ENCODE measurements around the gene PRKN.
"Not testable (repeated sequence)": the region's sequence is repeated elsewhere in the genome, so short reads cannot be mapped to it uniquely, and the experiment has no call there.

The PRKN gene

DNA sequence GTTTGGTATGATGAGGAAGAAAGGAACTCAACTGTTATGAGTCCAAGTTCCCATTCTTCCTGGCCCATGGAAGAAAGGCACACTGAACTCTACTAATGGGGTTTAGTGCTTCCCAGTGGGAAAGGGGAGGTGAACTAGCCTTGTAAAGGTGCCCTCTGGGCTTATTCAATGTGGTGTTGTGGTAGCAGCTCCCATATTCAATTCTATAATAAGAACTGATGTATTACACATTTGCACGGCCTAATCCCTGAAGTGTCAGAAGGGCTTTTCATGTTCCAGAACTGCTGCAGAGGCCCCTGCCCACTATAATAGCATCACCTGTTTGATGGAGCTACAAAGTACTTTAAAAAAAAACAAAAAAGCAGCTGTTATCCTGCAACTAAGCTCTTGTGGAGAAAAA, 17.1 kb downstream of the PRKN start:
- DNase-seq: no peak

DNA sequence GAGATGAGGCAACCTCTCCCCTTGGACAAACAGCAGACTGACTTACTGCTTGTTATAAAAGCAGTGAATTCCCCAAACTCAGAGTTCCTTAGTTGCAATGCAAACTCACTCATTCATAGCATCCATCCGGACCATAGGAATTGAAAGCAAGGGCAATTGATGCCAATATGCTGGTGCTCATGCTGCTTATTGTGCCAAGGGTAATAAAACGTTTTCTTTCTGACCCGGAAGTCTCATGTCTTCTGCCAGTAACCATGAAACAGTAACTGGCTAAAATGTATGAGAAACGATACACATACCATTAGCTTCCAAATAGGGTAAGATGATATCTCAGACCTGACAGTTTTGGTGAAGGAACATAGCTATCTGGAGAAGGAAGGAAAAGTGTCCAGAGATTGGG, 18.1 kb downstream of the PRKN start:
- DNase-seq: no peak

DNA sequence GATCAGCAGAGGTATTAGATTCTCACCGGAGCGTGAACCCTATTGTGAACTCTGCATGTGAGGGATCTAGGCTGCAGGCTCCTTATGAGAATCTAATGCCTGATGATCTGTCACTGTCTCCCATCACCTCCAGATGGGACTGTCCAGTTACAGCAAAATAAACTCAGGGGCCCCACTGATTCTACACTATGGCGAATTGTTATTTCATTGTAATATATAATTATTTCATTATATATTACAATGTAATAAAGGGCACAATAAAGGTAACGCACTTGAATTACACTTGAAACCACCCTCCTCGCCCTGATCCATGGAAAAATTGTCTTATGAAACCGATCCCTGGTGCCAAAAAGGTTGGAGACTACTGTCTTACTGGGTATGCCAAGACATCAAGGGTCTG, 18.6 kb downstream of the PRKN start:
- DNase-seq: peak in 1 of 2 experiments; percentile 6

DNA sequence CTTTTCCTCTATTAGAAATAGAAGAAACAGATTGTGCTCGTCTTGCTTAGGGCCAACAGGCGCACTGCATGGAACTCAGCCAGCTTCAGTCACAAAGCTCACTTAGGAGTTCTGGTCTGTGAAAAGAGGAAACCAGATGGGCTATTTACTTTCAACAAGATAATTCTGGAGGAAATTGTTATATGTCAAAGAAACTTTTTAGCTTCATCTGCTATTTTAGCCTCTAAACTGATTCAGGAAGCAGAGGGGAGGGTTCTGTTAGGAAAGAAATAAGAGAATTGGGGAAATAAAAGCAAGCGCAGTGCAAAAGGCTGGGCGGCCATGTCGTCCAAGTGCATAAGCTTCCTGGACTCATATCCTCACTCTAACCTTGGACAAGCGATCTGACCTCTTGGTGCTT, 21.3 kb downstream of the PRKN start:
- peak; percentile 45 to 85 for DNase-seq

DNA sequence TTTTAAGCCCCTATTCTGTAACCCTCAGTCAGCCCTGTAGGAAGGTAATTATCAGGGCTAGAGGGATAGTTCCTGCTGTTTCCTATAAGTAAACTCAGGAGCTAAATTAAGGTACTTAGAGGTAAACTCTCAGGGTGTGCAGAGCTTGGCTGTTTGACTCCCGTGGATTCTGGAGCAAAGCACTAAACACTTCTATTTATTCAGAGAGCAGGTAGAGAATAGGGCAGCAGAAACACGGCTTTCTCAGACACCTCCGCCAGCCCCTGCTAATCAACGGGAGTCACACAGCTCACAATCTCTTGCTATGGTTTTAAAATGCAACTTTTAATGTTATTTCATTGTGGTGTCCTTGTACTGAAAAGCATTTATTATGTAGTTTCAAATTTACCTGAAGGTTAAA, 21.8 kb downstream of the PRKN start:
- peak in 1 of 2 experiments; percentile 35 for DNase-seq

DNA sequence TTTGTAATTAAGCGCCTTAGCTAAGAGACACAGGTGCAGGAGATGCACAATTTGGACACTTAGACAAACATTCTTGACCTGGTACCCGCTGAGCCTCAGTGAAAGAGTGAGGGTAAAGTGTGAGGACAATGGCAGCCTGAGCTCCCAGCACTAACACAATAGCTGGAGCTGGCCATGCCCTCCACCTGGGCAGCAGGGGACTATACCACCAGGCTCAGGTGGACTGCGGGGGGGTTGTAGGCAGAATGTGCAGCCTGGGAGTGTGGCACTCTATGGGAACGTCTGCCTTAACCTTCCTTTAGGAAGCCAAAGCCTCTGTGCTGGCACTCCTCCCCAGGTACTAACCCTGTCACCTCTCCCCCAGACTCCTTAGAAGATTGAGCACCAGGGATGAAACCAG, 23.6 kb downstream of the PRKN start:
- DNase-seq: no peak

DNA sequence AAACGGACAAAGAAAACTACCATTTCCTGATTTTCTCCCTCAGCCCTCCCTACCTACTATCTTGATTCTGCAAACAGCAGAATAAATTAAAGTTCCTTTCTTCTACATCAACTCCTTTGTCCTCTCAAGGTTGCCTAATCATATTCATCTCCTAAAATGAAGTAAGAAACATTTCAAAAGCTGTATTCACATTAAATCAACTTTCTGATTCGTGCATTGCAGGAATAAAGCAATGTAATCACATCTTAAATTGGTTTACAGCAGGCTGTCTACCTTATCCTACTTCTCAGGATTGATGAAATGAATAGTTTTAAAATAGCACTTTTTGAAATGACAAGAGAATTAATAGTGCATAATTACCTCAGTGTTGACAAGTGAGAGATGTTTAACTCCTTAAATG, 25.1 kb downstream of the PRKN start:
- no peak for DNase-seq

DNA sequence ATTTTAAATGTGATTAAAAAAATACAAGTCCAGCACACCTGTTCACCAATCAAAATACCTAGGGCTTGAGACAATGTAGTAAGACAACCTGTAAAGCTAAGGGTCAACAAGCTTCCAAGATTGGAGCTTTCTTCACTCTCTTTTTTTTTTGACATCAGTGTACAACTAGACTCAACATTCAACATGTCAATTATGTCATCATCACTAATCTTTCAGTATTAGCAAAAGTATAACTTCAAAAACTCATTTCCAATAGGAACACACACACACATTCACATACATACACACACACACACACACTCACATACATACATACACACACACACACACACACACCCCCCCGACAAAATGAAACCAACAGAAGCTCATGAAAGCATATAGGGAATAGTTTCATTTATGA, 26.0 kb downstream of the PRKN start:
- no peak for DNase-seq

DNA sequence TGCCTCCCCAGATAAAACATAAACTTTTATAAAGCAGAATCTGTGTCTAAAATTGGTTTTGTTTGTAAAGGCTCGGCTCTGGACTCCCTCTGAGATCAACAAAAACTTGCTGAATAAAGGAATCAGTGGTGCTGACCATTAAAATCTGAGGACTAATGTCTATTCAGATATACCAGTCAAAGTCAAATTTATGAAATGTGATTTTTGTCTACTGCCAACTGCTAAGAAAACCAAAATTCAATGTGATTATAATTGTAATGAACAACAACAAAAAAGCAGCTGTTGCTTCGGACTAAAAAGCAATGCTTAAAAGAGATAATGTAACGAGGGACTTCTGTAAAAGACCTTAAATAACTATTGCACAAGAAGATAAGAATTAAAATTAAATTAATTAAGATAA, 26.6 kb downstream of the PRKN start:
- no peak for DNase-seq

DNA sequence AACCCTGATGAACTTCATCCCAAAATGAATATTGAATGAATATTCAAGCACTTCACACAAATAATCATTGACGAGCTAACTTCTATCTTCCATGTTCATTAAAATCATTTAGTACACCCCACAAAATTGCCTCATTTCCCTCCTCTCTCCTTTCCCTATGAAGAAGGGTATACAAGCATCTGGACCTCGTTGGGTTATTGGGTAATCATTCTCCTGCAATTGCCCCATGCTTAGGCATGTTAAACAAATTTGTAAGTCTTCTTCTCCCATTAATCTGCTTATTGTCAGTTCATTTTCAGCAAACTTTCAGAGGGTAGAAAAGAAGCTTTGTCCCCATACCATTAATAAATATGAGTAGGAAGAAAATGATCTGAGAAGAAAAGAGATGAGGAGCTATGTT, 27.6 kb downstream of the PRKN start:
- no peak for DNase-seq

DNA sequence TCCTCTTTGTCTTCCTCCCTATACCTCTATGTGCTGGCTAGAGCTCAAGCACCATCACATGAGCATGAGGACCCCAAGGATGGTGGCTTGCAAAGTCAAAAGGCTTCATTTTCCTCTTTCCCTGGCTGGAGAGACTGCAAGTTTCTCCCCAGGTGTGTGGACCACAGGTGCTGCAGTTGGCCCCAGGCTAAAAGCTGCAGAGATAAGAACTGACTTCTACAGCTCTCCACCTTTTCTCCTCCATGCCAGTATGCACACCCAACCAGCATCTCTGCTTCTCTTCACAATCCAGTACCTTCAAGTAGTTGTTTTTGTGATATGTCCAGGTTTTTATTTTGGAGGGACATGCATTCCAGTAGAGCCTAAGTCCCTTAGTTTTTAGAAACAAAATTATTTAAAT, 29.1 kb downstream of the PRKN start:
- DNase-seq: no peak

DNA sequence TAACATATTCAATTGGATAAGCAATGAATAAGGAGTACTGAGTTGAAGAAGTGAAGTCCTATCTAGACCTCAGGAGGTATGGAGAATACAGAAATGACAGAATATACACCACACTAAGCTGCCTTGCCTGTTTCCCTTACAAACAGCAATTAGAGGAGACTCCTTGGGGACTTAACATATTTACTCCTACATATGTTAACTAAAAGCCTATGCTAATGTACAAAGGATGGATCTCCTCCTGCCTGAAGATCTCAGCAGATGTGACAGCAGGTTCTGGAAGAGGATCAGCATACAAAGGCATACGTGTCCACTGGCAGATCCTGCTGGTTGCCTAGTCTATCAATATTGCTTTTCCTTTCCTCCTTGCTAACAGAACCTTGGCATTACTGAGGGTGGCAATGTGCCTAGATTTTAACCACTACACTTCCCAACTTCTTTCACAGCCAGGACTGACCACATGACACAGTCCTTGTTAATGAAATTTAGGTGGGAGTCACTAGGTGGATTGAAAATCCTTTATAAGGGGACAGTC, 29.6 kb downstream of the PRKN start:
- peak in 1 of 2 experiments; percentile 42 for DNase-seq

DNA sequence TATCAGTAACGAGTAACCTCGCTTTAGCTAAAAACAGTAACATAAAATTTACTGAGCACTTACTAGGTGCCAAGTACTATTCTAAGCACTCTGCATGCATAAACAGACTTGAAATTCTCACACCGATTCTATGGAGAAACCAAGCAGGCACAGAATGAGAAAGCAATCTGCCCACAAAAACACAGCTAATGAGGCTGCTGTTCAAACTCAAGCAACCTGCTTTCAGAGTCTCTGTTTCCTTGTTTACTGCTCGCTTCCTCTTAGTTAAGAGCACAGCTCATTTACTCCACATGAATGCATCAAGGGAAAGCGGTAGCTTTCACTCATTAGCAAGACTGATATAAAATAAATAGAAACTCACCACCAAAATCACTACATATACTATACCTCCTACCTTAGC, 37.4 kb downstream of the PRKN start:
- DNase-seq: no peak

DNA sequence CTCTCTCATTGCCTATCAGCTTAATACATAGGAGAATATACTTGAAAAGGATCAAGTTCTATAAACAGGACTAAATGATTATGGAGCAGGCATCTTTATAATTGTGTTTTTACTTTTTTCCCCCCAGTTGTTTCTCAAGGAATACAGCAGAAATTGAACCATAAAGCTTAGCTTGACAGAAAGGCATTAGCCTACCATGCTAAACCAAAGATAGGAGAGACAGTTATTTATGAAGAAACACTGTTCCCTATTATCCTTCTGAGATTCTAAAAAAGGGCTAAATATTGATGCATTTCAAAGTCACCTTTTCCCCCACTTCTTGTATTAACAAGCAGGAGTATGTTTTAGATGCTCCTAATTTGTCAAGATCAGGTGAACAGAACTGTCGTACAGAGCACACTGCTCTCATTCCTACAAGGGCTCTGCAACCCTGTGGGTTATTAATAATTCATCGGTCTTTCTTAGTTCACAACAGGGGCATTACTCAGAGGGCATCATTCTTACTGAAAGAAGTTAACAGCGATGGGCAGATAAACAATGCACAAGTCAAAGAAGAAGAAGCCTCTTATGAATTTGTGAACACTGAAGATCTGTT, 38.7 kb downstream of the PRKN start:
- no peak for DNase-seq

DNA sequence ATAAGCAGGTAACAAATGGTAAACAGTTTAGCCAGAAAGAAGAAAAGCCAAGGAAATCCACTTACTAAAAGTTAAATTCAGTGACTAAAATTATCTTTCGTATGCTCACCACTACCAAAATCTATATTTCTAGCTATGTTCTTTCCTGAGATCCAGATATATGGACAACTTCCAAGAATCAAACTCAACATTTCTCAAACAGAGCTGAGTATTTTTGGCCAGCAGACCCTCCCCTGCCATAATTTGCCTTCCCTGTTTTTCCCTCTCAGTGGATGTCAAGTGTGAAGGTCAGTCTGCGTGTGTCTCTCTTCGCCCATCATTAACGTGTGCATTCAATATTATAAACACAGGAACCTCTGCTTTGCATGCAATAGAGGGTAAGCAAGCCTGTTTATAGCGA, 42.0 kb downstream of the PRKN start:
- DNase-seq: no peak

DNA sequence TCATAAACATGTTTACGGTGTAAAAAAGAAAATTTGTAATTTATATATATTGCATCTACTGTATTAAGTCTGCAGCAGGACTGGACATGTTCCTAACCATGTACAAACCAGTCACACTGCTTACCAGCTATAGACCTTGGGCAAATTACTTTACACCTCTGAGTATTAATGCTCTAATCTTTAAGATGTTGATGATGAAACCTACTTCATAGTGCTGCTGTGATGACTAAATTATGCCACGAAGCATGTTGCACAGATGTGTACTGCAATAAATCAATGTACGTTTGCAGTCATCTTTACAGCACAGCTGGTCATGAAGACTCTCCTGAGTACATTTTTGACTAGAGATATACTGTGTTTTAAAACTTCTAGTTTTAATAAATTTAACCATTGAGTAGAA, 42.6 kb downstream of the PRKN start:
- DNase-seq: no peak

DNA sequence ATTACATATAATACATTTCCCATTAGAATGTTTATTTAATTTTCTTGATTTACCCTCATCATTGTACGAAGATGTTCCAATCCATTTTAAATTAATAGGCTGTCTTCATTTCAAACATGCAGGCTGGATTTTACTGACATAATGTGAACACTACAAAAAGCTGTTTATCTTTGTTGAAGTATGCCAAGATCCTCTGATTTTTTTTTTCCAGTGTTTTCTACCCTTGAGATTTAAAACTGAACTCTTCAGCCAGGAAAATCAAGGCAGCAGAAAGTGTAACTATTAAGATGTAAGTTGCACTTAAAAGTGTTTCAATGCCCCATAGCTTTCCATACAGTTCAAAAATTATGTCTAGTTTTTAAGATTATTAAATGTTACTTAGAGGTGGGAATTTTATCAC, 43.5 kb downstream of the PRKN start:
- no peak for DNase-seq

DNA sequence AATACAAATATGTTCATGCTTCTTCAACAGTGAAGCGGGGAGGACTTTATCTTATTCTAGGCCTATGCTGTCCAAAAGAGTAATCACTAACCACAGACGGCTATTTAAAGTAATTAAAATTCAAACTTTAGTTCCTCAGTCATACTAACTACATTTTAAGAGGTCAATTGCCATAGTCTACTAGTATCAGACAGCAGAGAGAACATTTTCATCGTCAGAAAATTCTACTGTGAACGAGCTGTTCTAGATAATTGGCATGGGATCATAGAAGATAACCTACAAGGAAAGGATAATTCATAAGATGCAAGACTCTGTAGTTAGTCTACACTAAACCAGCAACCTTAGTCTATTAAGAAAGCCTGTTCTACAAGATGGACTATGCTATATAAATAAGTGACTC, 44.4 kb downstream of the PRKN start:
- DNase-seq: no peak

DNA sequence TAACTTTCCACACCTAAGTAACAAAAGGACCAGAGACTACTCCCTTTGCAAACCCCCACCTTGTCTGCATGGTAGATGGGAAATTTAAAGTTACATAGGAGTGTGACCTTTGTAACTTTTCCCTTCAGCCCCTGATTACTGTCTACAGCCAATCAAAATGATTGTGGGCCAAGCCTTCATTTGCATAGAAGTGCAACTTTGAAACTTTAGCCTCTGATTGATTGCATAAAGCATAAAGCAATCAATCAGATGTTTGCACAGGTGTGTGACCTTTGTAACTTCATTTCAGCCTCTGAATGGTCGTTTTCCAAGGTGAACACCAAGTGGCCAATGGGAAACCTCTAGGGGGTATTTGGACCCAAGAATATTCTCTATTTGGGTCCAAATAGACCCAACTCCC, 46.1 kb downstream of the PRKN start:
- no peak for DNase-seq

DNA sequence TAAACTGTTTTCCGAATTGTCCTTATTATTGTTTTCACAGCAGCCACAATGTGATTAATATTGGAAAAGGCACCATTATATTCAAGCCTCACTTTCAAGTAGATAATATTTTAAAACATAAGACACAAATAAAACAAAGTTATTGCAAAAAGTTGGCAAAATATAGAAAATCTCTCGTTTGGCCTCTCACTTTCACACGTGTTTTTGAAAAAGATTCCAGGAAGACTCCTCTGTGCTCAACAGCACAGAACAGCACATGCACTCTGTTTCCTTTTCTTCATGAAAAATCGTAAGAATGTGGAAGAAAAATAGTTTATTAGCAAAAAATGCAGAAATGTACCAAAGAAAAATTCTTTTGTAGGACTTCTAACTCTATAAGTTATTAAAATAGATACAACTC, 46.7 kb downstream of the PRKN start:
- DNase-seq: no peak

DNA sequence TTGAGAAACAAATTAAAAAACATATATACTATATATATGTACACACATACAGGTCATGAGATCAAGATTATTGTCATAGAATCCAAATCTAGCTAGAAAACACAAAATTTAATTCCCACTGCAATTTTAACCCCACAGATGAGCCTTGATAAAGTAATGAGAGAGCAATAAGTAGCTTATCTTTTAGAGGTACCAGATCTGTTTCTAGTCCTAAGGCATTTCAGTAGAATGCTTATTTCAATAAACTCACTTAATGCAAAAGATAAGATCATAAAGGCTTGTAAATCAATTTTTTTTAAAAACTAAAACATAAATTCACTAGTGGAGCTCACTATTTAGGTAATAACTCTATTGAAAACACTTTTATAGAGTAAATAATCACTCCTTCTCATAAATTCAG, 47.2 kb downstream of the PRKN start:
- DNase-seq: no peak

DNA sequence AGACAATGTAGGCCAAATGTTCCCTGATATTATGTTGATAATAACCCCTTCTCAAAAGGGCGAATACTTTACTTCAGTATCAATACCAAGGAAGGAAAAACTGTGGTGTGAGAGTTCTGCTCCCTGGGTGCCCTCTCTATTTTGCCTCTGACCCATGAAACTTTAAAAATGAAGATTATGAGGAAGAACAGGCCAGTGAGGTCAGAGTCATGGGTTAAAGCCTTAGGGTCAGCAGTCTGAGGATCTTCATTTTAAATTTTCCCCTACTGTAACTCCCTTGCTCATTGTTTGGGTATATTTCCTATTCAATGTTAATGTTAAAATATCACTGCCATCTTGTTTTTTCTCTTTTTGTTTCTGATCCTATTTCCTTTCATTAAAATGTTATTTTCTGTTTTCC, 47.9 kb downstream of the PRKN start:
- DNase-seq: no peak

DNA sequence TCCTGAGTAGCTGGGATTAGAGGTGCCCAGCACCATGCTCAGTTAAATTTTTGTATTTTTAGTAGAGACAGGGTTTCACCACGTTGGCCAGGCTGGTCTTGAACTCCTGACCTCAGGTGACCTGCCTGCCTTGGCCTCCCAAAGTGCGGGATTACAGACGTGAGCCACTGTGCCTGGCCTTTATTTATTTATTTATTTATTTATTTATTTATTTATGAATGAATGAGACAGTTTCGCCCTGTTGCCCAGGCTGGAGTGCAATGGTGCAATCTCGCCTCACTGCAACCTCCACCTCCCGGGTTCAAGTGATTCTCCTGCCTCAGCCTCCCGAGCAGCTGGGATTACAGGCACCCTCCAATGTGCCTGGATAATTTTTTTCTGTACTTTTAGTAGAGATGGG, 48.7 kb downstream of the PRKN start:
- not testable (repeated sequence) for DNase-seq

DNA sequence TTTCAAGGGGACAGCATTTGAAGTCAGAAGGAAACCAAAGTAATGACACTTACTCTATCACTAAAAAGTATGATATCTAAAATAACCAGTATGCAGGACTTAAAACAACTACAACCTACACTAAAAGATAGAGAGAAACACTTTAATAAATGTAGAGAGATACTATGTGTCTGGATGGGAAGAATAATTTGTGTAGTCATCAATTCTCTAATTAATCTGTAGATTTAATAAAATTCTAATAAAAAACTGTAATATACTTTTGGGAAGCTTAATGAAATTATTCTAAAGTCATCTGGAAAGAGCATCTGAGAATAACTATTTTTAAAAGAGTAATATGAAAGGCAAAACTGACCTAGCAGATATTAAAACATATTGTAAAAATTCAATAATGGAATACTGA, 52.1 kb downstream of the PRKN start:
- no peak for DNase-seq

DNA sequence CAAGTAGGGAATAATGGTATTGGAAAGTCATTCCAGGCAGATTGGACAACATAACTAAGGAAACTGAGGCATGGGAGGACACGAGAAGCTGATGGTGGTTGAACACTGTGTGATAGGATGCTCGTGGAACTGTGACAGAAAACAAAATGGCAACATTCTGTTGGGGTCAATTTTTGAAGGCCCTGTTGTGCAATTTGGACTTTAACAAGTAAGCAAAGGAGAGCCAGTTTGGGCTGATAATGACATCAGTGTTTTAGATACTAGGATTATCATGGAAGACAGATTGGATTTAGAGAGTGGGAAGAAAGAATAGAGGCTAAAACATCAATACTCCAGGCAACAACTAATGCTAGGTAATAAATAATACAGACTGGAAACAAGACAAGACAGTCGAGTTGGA, 53.1 kb downstream of the PRKN start:
- DNase-seq: no peak

Measured in NCI-H446 (cell line).